Stomach (tissue), 4 donors: ENCODE data around the gene CUEDC1.

Source experiments
- CTCF ChIP-seq, 7 experiments: fragments of 450-650 bp in 4 of 7; fragments of 200-600 bp in 3 of 7; sonication (generic) in 3 of 7; IDR thresholded peaks; one replicate each; pipeline ENCODE4 v1.5.1; 2016 to 2019; ENCODE audit warnings: antibody characterized with exemption in 7 of 7, control low read depth in 2 of 7, mild to moderate bottlenecking in 1 of 7
- EP300 ChIP-seq: sonication (generic); formaldehyde crosslinking; IDR thresholded peaks from one replicate; pipeline ENCODE4 v1.6.1; 2017; ENCODE audit warnings: antibody characterized with exemption
- POLR2A ChIP-seq, 4 donors: fragments of 450-650 bp; IDR thresholded peaks; one replicate each; pipeline ENCODE4 v1.6.1; 2016; ENCODE audit warnings: antibody characterized with exemption in 4 of 4, control low read depth in 2 of 4, mild to moderate bottlenecking in 1 of 4, moderate library complexity in 1 of 4

GRCh38 chr17:57959929-57960328 is 4.7 kb upstream of the CUEDC1 start:
- TF ChIP-seq CTCF (IDR thresholded peaks at IDR 0.05) (no peak), POLR2A (IDR thresholded peaks at IDR 0.05) (no peak), EP300 (no peak)
